ENCODE measurements around the gene EEPD1.
A peak's percentile ranks its signal among the peaks of the same experiment; 100 is the strongest.

DNA sequence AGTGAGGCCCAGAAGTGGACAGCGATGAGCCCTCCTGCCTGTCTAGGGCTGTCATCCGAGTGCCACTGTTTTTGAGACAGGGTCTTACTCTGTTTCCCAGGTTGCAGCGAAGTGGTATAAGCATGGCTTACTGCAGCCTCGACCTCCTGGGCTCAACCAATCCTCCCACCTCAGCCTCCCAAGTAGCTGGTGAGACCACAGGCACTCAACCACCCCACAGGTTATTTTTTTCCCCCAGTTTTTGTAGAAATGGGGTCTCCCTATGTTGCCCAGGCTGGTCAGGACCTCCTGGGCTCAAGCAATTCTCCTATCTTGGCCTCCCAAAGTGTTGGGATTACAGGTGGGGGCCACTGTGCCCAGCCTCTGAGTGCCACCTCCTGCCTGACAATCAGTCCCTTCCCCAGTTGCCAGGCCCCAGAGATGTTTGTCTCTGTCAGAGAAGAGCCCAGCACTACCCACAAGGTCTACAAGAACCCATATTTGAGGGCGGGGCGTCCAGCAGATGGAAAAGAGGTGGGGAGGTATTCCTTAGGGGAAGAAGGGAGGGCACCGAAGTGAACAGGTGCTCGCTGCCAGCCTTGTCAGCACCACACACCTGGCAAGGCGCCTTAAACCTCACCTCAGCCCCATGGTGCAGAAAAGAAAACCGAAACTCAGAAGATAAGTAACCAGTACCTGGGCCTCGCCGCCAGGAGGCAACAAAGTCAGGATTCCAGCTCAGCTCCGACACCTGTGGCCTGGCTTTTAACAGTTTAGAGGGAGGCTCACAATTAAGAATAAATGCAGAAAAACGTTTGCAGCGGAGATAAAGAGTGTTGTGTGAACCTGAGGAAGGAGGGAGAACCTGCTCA lies 159.2 kb downstream of the EEPD1 start:
- TF ChIP-seq, protein P1, sequence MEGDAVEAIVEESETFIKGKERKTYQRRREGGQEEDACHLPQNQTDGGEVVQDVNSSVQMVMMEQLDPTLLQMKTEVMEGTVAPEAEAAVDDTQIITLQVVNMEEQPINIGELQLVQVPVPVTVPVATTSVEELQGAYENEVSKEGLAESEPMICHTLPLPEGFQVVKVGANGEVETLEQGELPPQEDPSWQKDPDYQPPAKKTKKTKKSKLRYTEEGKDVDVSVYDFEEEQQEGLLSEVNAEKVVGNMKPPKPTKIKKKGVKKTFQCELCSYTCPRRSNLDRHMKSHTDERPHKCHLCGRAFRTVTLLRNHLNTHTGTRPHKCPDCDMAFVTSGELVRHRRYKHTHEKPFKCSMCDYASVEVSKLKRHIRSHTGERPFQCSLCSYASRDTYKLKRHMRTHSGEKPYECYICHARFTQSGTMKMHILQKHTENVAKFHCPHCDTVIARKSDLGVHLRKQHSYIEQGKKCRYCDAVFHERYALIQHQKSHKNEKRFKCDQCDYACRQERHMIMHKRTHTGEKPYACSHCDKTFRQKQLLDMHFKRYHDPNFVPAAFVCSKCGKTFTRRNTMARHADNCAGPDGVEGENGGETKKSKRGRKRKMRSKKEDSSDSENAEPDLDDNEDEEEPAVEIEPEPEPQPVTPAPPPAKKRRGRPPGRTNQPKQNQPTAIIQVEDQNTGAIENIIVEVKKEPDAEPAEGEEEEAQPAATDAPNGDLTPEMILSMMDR (IDR thresholded peaks at IDR 0.05): peak in 3 of 4 experiments; percentile 24 to 69 (median 54)
- TF ChIP-seq POLR2AphosphoS5 (IDR thresholded peaks at IDR 0.05): no peak
- no peak for TF ChIP-seq POLR2A (IDR thresholded peaks at IDR 0.05)
